Activated CD8-positive, alpha-beta memory T cell treated with anti-CD3 and anti-CD28 coated beads for 36 hours (primary cell): ENCODE data around the gene ZGPAT. TPM values are rescaled to one million over a fixed set of nuclear protein-coding genes. Genes with fewer than 3 reads are reported as not detected.

Source experiments
- CTCF ChIA-PET: fragments of 350-600 bp; sonication (Branson Sonifier 250); formaldehyde crosslinking; loops from one replicate; lab custom pipeline; 2021; ENCODE audit warnings: antibody characterized with exemption; lab: Charles Lee
- POLR2A ChIA-PET: fragments of 350-600 bp; sonication (Branson Sonifier 250); formaldehyde crosslinking; loops from one replicate; lab custom pipeline; 2021; ENCODE audit warnings: antibody characterized with exemption; lab: Charles Lee
- total RNA-seq, 2 experiments: library from RNA; stranded (reverse); gene quantifications; one replicate each; pipeline ENCODE4 v1.2.3, GENCODE V29; 2021

ZGPAT gene
- total RNA-seq, 2 experiments from 2014 or later, result 24.9 to 25.1 TPM

GRCh38 chr20:63735859-63736718, 28.2 kb downstream of the ZGPAT start, which contains the start of gene LIME1:
Gene LIME1 (plus strand): TSS chr20:63736664. CDS start chr20:63737550, 886 bp downstream.
- ChIA-PET POLR2A (interaction anchor here (0.5 to 3.0 kb wide), 6 partner anchors 8 to 129 kb away, joined by 3 to 17 read pairs (median 4); partner anchors contain the start of genes ARFRP1, TPD52L2 and ZGPAT), CTCF (interaction anchor here (1.1 to 2.1 kb wide), 8 partner anchors 9 to 244 kb away, joined by 3 to 8 read pairs (median 4); partner anchors contain the start of genes ARFRP1, PTK6 and ZGPAT)

DNA sequence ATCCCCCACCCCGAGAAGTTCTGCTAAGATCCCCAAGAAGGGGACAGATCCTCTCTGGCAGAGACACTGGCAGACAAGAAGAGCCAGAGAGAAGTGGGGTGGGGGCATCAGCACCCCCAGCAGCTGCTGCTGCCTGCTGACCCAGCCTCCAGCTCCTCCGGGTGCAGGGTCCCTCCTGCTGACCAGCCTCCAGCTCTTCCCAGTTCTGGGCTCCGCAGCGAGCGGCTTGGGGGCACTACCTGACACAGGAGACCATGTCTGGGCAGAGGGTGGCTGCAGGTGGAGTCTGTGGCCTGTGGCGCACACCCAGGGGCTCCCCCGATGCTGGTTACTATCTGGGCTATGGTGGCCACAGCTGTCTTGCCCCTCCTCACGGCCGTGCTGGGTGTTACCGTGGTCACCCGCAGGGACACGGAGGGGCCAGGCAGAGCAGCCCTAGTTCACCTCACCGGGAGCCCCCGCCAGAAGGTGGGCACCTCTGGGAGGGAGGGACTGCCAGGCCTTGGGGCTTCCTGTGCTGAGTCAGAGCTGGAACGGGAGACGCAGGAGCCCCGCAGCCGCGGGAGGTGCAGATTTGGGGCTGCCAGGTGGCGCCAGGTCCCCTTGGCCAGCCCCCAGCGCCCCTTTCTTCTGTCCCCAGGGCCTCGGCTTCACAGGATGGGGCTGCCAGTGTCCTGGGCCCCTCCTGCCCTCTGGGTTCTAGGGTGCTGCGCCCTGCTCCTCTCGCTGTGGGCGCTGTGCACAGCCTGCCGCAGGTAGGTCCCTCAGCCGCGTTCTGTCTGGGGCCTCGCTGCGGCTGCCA, 29.3 kb downstream of the ZGPAT start:
- CTCF ChIA-PET, result interaction anchor here (1.2 to 2.1 kb wide), 8 partner anchors 8 to 243 kb away, joined by 3 to 8 read pairs (median 4); partner anchors contain the start of genes ARFRP1, PTK6 and ZGPAT
- POLR2A ChIA-PET, result interaction anchor here (1.0 to 3.0 kb wide), 3 partner anchors 29 to 128 kb away, joined by 3 to 17 read pairs (median 5); partner anchors contain the start of genes ARFRP1, TPD52L2 and ZGPAT

GRCh38 chr20:63737695-63737944, 29.8 kb downstream of the ZGPAT start:
- CTCF ChIA-PET, result interaction anchor here (1.2 to 2.1 kb wide), 2 partner anchors 200 to 240 kb away, joined by 3 to 8 read pairs; partner anchors contain the start of gene PTK6
- POLR2A ChIA-PET, result interaction anchor here (3.0 kb wide), 1 partner anchor 30 kb away, joined by 17 read pairs; the partner anchor contains the start of genes ARFRP1 and ZGPAT

DNA sequence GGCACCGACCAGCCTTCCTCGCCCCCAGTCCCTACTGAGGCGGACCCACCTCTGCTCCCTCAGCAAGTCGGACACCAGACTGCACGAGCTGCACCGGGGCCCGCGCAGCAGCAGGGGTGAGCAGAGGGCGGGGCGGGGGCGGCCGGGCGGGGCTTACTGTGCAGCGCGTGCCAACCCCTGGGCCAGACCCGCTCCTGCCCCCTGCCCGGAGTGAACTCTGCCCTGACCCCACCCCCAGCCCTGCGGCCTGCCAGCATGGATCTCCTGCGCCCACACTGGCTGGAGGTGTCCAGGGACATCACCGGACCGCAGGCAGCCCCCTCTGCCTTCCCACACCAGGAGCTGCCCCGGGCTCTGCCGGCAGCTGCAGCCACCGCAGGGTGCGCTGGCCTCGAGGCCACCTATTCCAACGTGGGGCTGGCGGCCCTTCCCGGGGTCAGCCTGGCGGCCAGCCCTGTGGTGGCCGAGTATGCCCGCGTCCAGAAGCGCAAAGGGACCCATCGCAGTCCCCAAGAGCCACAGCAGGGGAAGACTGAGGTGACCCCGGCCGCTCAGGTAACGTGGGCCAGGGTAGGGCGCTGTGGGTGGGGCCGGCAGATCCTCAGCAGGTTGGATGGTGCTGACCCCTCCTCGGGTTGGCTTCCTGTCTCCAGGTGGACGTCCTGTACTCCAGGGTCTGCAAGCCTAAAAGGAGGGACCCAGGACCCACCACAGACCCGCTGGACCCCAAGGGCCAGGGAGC, 30.3 kb downstream of the ZGPAT start:
- CTCF ChIA-PET, result interaction anchor here (0.9 to 1.7 kb wide), 5 partner anchors 12 to 239 kb away, joined by 3 to 11 read pairs (median 4); partner anchors contain the start of genes ARFRP1 and ZGPAT
- POLR2A ChIA-PET, result interaction anchor here (1.0 to 1.6 kb wide), 2 partner anchors 30 to 193 kb away, joined by 3 to 9 read pairs; partner anchors contain the start of genes ARFRP1 and ZGPAT

- ChIA-PET POLR2A (interaction anchor here (1.0 to 1.6 kb wide), 3 partner anchors 19 to 193 kb away, joined by 3 to 9 read pairs (median 5); partner anchors contain the start of genes ARFRP1 and ZGPAT), CTCF (interaction anchor here (0.9 to 1.7 kb wide), 5 partner anchors 12 to 239 kb away, joined by 3 to 11 read pairs (median 4); partner anchors contain the start of genes ARFRP1 and ZGPAT)
Observed at GRCh38 chr20:63738687-63739129, 30.9 kb downstream of the ZGPAT start.

DNA sequence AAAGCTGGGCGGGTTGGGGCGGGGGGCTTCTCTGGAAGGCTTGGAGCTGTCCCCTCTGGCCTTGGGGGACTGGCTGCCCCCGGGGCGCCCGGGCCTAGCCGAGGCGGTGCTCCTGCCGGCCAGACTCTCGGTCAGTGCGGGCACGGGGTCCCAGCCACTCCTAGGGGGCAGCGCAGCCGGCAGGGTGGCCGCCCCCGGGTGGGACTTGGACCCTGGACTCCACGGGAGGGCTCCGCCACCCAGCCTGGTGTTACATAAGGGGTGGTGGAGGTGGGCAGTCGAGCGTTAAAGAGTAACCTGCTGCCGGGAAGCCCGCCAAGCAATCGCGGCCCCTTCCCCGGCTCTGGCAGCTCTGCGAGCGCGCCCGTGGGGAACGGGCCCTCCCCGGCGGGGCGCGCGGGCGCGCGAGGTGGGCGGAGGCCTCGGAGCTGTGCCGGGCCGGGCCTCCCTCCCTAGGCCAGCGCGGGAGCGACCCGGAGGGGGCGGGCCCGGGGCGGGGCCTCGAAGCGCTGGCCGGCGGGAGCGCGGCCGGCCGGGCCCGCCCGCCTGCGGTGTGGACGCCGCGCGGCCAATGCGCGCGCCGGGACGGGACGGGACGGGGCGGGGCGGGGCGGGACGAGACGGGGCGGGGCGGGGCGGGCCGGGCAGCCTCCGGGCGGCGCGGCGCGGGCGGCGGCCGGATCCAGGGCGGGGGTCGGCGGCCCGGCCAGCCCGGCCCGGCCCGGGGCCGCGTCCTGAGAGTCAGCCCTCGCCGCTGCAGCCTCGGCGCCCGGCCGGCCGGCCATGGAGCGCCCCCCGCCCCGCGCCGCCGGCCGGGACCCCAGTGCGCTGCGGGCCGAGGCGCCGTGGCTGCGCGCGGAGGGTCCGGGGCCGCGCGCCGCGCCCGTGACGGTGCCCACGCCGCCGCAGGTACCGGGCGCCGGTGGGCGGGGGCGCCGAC, 31.6 kb downstream of the ZGPAT start, which contains the start of gene SLC2A4RG:
Gene SLC2A4RG (plus strand): TSS at position 647 of the 940 bp plus-strand sequence. CDS start 137 bp downstream, at position 784.
- ChIA-PET CTCF (interaction anchor here (0.9 to 1.7 kb wide), 4 partner anchors 11 to 32 kb away, joined by 3 to 11 read pairs (median 4); partner anchors contain the start of genes ARFRP1 and ZGPAT), POLR2A (interaction anchor here (0.9 to 1.6 kb wide), 3 partner anchors 11 to 31 kb away, joined by 5 to 9 read pairs (median 5); partner anchors contain the start of genes ARFRP1 and ZGPAT)

GRCh38 chr20:63740070-63740626, 32.3 kb downstream of the ZGPAT start:
- ChIA-PET CTCF (interaction anchor here (0.9 to 1.5 kb wide), 3 partner anchors 10 to 134 kb away, joined by 3 to 6 read pairs (median 3); no protein-coding TSS in a partner anchor), POLR2A (interaction anchor here (0.6 to 2.2 kb wide), 4 partner anchors 11 to 112 kb away, joined by 6 to 13 read pairs (median 8); partner anchors contain the start of genes ARFRP1 and ZGPAT)

DNA sequence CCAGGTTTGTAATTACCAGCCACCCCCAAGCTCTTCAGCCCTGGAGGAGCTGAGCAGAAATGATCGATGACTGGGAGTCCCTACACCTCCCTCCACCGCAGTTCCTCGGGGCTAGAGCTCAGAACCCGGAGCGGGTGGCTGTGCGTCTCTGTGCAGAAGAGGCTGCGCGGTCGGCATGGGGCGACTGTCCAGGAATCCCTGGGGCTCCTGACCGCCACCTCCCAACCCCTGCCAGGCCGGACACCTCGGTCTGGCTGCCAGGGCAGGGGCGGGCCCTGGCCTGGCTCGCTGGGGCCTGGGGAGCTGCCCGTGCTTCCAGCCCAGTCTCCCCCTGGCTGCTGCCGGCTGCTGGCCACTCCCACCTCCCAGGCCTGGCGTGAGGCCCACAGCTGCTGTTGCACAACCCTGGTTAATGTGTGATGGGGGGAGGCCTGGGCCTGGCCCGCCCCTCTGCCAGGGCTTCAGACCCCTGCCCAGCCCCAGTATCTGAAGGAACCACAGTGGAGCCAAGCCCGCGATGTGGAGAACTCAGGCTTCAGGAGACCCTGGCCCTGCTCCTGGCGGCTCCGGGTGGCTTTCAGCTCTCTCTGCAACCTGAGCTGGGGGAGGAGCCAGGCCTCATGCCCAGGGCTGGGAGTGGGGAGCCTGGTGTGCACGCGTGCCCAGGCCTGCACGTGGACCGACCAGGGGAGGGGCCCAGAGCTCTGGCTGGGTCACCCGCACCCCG, 33.0 kb downstream of the ZGPAT start:
- POLR2A ChIA-PET, result interaction anchor here (0.6 to 2.2 kb wide), 6 partner anchors 10 to 113 kb away, joined by 3 to 13 read pairs (median 7); partner anchors contain the start of genes ARFRP1 and ZGPAT

DNA sequence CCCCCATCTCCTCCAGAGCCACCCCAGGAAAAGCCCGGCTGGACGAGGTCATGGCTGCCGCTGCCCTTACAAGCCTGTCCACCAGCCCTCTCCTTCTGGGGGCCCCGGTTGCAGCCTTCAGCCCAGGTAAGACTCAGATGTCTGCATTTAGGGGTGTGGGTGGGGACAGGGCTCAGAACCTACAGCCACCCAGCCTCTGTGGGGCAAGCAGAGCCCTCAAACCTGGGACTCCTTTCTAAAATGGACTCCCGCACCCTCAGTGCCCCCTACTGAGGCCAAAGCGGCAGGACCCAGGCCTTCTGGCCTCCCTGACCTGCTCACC, 33.5 kb downstream of the ZGPAT start:
- POLR2A ChIA-PET, result interaction anchor here (1.1 to 2.2 kb wide), 3 partner anchors 9 to 34 kb away, joined by 3 to 13 read pairs (median 8); partner anchors contain the start of genes ARFRP1 and ZGPAT
- CTCF ChIA-PET, result interaction anchor here (0.9 to 1.7 kb wide), 6 partner anchors 9 to 204 kb away, joined by 3 to 7 read pairs (median 3); partner anchors contain the start of genes ARFRP1, RTEL1 and ZGPAT

More for the DNA sequence above, 33.0 kb downstream of the ZGPAT start:
- CTCF ChIA-PET, result interaction anchor here (0.9 to 1.7 kb wide), 7 partner anchors 10 to 203 kb away, joined by 3 to 7 read pairs (median 3); partner anchors contain the start of genes ARFRP1, RTEL1 and ZGPAT

- CTCF ChIA-PET, result interaction anchor here (1.0 to 1.7 kb wide), 6 partner anchors 9 to 204 kb away, joined by 3 to 7 read pairs (median 3); partner anchors contain the start of genes ARFRP1, RTEL1 and ZGPAT
Observed at GRCh38 chr20:63741676-63742380, 34.0 kb downstream of the ZGPAT start.

DNA sequence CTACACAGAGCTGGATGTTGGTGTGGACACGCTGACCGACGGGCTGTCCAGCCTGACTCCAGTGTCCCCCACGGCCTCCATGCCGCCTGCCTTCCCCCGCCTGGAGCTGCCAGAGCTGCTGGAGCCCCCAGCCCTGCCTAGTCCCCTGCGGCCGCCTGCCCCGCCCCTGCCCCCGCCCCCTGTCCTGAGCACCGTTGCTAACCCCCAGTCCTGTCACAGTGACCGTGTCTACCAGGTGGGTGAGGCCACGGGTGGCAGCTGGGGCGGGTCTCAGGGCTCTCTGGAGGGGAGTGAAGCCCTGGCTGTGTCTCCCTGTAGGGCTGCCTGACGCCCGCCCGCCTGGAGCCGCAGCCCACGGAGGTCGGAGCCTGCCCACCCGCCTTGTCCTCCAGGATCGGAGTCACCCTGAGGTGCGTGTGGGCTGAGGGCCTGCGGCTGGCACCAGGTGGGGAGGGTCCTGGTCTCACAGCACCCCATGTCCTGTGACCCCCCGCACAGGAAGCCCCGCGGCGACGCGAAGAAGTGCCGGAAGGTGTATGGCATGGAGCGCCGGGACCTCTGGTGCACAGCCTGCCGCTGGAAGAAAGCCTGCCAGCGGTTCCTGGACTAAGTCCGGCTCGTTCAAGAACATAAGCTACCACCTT, 34.7 kb downstream of the ZGPAT start:
- POLR2A ChIA-PET, result interaction anchor here (1.4 to 2.2 kb wide), 2 partner anchors 35 to 44 kb away, joined by 4 to 13 read pairs; partner anchors contain the start of genes ARFRP1 and ZGPAT
- CTCF ChIA-PET, result interaction anchor here (1.1 to 1.7 kb wide), 2 partner anchors 33 to 35 kb away, joined by 3 to 7 read pairs; partner anchors contain the start of genes ARFRP1 and ZGPAT

More at GRCh38 chr20:63741676-63742380, 34.0 kb downstream of the ZGPAT start:
- POLR2A ChIA-PET, result interaction anchor here (1.1 to 2.2 kb wide), 3 partner anchors 9 to 35 kb away, joined by 3 to 13 read pairs (median 8); partner anchors contain the start of genes ARFRP1 and ZGPAT

DNA sequence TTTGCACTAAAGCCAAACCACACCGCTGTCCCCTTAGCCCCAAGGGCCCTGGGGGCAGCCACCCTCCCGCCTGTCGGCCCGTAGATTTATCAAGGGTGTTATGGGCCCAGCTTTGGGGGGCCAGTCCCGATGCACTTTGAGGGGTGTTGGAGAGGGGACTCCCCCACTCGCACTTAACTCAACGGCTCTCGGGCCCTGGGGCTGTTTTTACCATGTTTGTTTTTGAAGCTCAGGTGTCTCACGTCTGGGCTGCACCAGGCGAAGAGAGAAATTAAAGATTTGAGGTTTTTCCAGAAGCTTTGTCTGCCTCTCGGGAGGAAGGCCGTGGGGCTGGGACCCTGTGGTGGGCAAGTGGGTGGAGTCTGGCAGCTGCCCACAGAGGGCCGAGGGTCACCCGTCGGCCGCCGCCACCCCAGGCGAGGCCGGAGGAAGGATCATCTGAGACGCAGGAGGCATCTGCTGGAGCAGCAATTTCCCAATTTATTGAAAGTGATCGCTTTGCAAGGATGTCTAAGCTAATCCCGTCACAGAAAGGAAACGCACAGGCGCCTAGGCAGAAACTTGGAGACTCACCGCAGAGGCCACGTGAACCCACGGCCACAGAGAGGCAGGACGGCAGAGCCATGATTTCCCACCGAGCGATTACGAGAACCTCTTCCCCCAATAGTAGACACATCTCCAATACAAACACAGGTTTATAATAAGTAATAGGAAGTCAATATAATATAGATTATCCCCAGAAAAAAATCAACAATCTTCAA, 35.6 kb downstream of the ZGPAT start:
- POLR2A ChIA-PET, result interaction anchor here (1.4 kb wide), 1 partner anchor 45 kb away, joined by 4 read pairs; no protein-coding TSS in a partner anchor

DNA sequence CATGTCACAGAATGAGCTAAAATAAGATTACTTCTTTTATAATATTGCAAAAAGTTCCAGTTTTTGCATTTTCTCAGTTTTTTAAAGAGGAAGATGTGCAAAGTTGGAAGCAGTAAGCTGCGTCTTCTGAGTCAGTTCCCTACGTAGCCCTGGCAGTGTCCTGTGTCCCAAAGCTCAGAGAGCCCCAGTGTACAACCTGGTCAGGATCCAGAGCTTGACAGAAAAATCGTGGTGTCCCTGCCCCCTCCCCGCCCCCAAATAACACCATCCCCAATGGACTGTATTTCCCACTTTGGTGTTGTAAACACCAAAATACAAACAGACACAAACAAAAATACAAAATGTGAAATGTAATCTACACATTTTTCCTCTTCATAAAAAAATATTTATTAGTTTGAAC, 36.3 kb downstream of the ZGPAT start:
- CTCF ChIA-PET, result no interaction called here
- POLR2A ChIA-PET, result no interaction called here

More for the DNA sequence above, 35.6 kb downstream of the ZGPAT start:
- CTCF ChIA-PET, result no interaction called here
